ENCODE measurements around the gene ARID5B. TPM values are rescaled to one million over a fixed set of nuclear protein-coding genes. Genes with fewer than 3 reads are reported as not detected.

Gene ARID5B
- total RNA-seq, 2 donors from 2014 or later, result 67.9 to 90.1 TPM

DNA sequence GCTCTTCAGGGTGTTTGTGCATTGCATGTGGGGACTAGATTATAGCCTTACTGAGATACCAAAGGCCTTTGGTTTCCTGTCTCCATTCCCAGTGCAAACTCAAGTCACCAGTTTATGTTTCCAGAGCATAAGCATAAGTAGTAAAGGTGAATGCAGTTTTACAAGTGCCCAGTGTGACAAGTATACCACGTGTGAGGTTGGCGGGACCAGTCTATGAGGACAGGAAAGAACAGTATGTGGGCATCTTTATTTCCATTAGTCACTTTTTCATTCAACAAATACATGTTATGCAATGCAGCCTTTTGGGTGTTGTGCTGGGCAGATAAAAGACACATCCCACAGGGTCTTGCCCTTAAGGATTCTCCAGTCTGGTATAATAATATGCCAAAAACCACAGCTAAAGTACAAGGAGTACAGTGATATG, 146.5 kb downstream of the ARID5B start:
- DNase-seq (ENCODE audit: low spot score), result peak; percentile 56
- Histone ChIP-seq H3K4me1 (replicated peaks) (peaks cover 13% of the 10 kb centered on the region), H3K27me3 (replicated peaks; ENCODE audit: insufficient read depth) (no peaks in the 10 kb centered on the region), H3K9me3 (no peaks in the 10 kb centered on the region), H3K36me3 (no peaks in the 10 kb centered on the region), H3K27ac (peak overlapping the region; percentile 85 to 87), H3K4me3 (no peak overlapping the region)
- 50% methylated on average over 2 of the region's 2 CpGs for WGBS
- intact Hi-C loops (cut with DNase I), result loop anchor here (5.0 to 10.0 kb wide), 3 partner anchors 34 to 1233 kb away; partner anchors contain the start of gene ARID5B
- TF ChIP-seq POLR2AphosphoS5 (IDR thresholded peaks at IDR 0.05) (peak; percentile 63), POLR2A (IDR thresholded peaks at IDR 0.05) (no peak)
- TF ChIP-seq, protein P1, sequence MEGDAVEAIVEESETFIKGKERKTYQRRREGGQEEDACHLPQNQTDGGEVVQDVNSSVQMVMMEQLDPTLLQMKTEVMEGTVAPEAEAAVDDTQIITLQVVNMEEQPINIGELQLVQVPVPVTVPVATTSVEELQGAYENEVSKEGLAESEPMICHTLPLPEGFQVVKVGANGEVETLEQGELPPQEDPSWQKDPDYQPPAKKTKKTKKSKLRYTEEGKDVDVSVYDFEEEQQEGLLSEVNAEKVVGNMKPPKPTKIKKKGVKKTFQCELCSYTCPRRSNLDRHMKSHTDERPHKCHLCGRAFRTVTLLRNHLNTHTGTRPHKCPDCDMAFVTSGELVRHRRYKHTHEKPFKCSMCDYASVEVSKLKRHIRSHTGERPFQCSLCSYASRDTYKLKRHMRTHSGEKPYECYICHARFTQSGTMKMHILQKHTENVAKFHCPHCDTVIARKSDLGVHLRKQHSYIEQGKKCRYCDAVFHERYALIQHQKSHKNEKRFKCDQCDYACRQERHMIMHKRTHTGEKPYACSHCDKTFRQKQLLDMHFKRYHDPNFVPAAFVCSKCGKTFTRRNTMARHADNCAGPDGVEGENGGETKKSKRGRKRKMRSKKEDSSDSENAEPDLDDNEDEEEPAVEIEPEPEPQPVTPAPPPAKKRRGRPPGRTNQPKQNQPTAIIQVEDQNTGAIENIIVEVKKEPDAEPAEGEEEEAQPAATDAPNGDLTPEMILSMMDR (IDR thresholded peaks at IDR 0.05), result no peak

GRCh38 chr10:62048470-62048869, 147.0 kb downstream of the ARID5B start:
- 50% methylated on average over 5 of the region's 5 CpGs for WGBS
- TF ChIP-seq POLR2AphosphoS5 (IDR thresholded peaks at IDR 0.05) (no peak), POLR2A (IDR thresholded peaks at IDR 0.05) (no peak)
- TF ChIP-seq, protein P1 (IDR thresholded peaks at IDR 0.05), result no peak
- Histone ChIP-seq H3K9me3 (no peaks in the 10 kb centered on the region), H3K27ac (peak overlapping the region; percentile 85 to 87), H3K4me3 (peak overlapping the region in 1 of 2 donors; percentile 32), H3K27me3 (replicated peaks; ENCODE audit: insufficient read depth) (no peaks in the 10 kb centered on the region), H3K4me1 (replicated peaks) (peaks cover 13% of the 10 kb centered on the region), H3K36me3 (no peaks in the 10 kb centered on the region)
- intact Hi-C loops (cut with DNase I), result loop anchor here (5.0 to 10.0 kb wide), 3 partner anchors 34 to 1234 kb away; partner anchors contain the start of gene ARID5B
- DNase-seq (ENCODE audit: low spot score), result no peak

- intact Hi-C loops (cut with DNase I), result loop anchor here (5.0 to 10.0 kb wide), 3 partner anchors 33 to 1234 kb away; partner anchors contain the start of gene ARID5B
- Histone ChIP-seq H3K27ac (peak overlapping the region; percentile 85 to 87), H3K27me3 (replicated peaks; ENCODE audit: insufficient read depth) (no peaks in the 10 kb centered on the region), H3K9me3 (no peaks in the 10 kb centered on the region), H3K4me3 (peak overlapping the region; percentile 30 to 32), H3K4me1 (replicated peaks) (peaks cover 13% of the 10 kb centered on the region), H3K36me3 (no peaks in the 10 kb centered on the region)
- TF ChIP-seq POLR2A (IDR thresholded peaks at IDR 0.05) (peak; percentile 85), POLR2AphosphoS5 (IDR thresholded peaks at IDR 0.05) (peak; percentile 87)
- TF ChIP-seq, protein P1 (IDR thresholded peaks at IDR 0.05), result no peak
- WGBS, result 15% methylated on average over 21 of the region's 21 CpGs
- peak; percentile 85 for DNase-seq (ENCODE audit: low spot score)
Measured at GRCh38 chr10:62048919-62049623, 147.6 kb downstream of the ARID5B start.

DNA sequence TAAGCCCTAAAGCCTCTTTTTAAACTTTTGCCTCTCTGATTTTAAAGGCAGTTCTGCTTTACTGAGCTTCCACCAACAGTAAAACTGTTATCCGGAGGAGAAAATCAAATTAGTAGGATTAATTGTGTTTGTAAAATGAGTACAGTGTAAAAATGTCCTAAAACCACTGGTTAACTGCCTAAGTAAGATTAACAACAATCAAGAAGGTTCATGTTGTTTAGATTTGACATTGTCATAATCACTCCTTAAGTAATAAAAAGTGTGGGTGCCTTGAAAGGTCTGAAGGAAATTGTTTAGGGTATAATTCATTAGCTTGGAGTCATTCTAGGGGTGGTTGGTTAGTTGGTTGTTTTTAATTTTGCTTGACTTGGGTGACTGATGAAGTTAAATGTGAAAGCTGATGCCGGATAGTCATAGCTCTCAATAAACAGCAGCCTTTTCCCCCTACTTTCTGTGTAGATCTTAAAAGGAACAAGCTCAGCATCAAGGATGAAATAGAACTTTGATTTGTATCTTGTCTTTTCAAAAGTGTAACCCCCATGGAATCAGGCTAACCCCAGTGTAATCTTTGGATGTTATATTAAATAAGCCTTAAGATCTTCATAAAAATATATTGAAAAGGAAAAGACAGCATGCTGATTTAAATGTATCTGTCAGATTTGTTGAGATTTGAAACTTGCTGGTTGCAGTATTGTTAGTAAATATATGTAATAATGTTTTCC, 148.3 kb downstream of the ARID5B start:
- 16% methylated on average over 2 of the region's 2 CpGs for WGBS
- no peaks in the 10 kb centered on the region for H3K9me3 ChIP-seq
- peak overlapping the region; percentile 85 to 87 for H3K27ac ChIP-seq
- H3K4me3 ChIP-seq, result peak overlapping the region; percentile 30 to 32
- peaks cover 13% of the 10 kb centered on the region for H3K4me1 ChIP-seq (replicated peaks)
- H3K27me3 ChIP-seq (replicated peaks; ENCODE audit: insufficient read depth), result no peaks in the 10 kb centered on the region
- H3K36me3 ChIP-seq, result no peaks in the 10 kb centered on the region
- TF ChIP-seq POLR2AphosphoS5 (IDR thresholded peaks at IDR 0.05) (no peak), POLR2A (IDR thresholded peaks at IDR 0.05) (no peak)
- TF ChIP-seq, protein P1 (IDR thresholded peaks at IDR 0.05), result no peak
- intact Hi-C loops (cut with DNase I), result loop anchor here (5.0 to 10.0 kb wide), 3 partner anchors 33 to 1235 kb away; partner anchors contain the start of gene ARID5B
- no peak for DNase-seq (ENCODE audit: low spot score)

Data from prostate gland (tissue), 2 donors.